ENCODE measurements around the gene SAFB2. TPM values are rescaled to one million over a fixed set of nuclear protein-coding genes. Genes with fewer than 3 reads are reported as not detected.

SAFB2 gene
- total RNA-seq, 1 donor, result 39.7 TPM

- H3K4me3 ChIP-seq (ENCODE audit: low read depth, low read length), result no peak overlapping the region
- no peak for DNase-seq (ENCODE audit: low read depth)
- TF ChIP-seq CTCF (IDR thresholded peaks at IDR 0.05; ENCODE audit: insufficient read depth, low read depth, low read length), result no peak
These were observed 43.3 kb downstream of the SAFB2 start for GRCh38 chr19:5579286-5579685.

- DNase-seq (ENCODE audit: low read depth), result peak; percentile 47
These were observed 44.3 kb downstream of the SAFB2 start for GRCh38 chr19:5578097-5578846.

GRCh38 chr19:5575590-5575989, 47.0 kb downstream of the SAFB2 start:
- no peak for TF ChIP-seq CTCF (IDR thresholded peaks at IDR 0.05; ENCODE audit: insufficient read depth, low read depth, low read length)
- no peak for DNase-seq (ENCODE audit: low read depth)

More at GRCh38 chr19:5578097-5578846, 44.3 kb downstream of the SAFB2 start:
- peak; percentile 92 for TF ChIP-seq CTCF (IDR thresholded peaks at IDR 0.05; ENCODE audit: insufficient read depth, low read depth, low read length)
- H3K4me3 ChIP-seq (ENCODE audit: low read depth, low read length), result no peak overlapping the region

GRCh38 chr19:5572556-5573286, 49.9 kb downstream of the SAFB2 start:
- DNase-seq (ENCODE audit: low read depth), result no peak
- TF ChIP-seq CTCF (IDR thresholded peaks at IDR 0.05; ENCODE audit: insufficient read depth, low read depth, low read length), result no peak
- no peak overlapping the region for H3K4me3 ChIP-seq (ENCODE audit: low read depth, low read length)

More at GRCh38 chr19:5575590-5575989, 47.0 kb downstream of the SAFB2 start:
- no peak overlapping the region for H3K4me3 ChIP-seq (ENCODE audit: low read depth, low read length)

- TF ChIP-seq CTCF (IDR thresholded peaks at IDR 0.05; ENCODE audit: insufficient read depth, low read depth, low read length), result no peak
- no peak overlapping the region for H3K4me3 ChIP-seq (ENCODE audit: low read depth, low read length)
- DNase-seq (ENCODE audit: low read depth), result no peak
These were observed 50.8 kb downstream of the SAFB2 start for GRCh38 chr19:5571777-5572176.

GRCh38 chr19:5567970-5568407, 54.6 kb downstream of the SAFB2 start:
- no peak overlapping the region for H3K4me3 ChIP-seq (ENCODE audit: low read depth, low read length)
- DNase-seq (ENCODE audit: low read depth), result no peak
- no peak for TF ChIP-seq CTCF (IDR thresholded peaks at IDR 0.05; ENCODE audit: insufficient read depth, low read depth, low read length)
